PC-9 (cell line): ENCODE measurements around the gene GPR153. TPM values are rescaled to one million over a fixed set of nuclear protein-coding genes. Genes with fewer than 3 reads are reported as not detected.

Experiments used
- BruUV-seq: library from RNA; stranded (reverse); fragments of 400-500 nt; replicated peaks from 2 replicates; lab custom pipeline; 2021; lab: Mats Ljungman, UMichigan
- CTCF ChIA-PET: fragments of 300-600 bp; sonication (Branson Sonifier 250); formaldehyde crosslinking; loops from one replicate; lab custom pipeline; 2022; ENCODE audit warnings: antibody characterized with exemption; lab: Charles Lee
- POLR2A ChIA-PET: fragments of 300-600 bp; sonication (Branson Sonifier 250); formaldehyde crosslinking; loops from one replicate; lab custom pipeline; 2022; ENCODE audit warnings: antibody characterized with exemption; ENCODE audit not compliant: unreplicated experiment; lab: Charles Lee
- DNase-seq, 2 experiments: peaks; one replicate each; pipeline versions ENCODE4 v3.0.0 to v3.0.0-alpha.2; 2015 to 2022; ENCODE audit warnings: mixed read lengths in 1 of 2
- H2AFZ ChIP-seq: fragments of 200-600 bp; sonication (generic); 2 replicates; pipeline ENCODE4 v1.8.1; 2017; ENCODE audit warnings: antibody characterized with exemption
- H3F3A ChIP-seq: fragments of 200-600 bp; sonication (generic); 2 replicates; pipeline ENCODE4 v1.8.1; 2017; ENCODE audit warnings: antibody characterized with exemption, mild to moderate bottlenecking, low read depth; ENCODE audit not compliant: insufficient read depth
- H3K27ac ChIP-seq: fragments of 200-600 bp; sonication (generic); 2 replicates; pipeline ENCODE4 v1.6.1; 2016; ENCODE audit warnings: mixed run types
- H3K27me3 ChIP-seq: fragments of 200-600 bp; sonication (generic); 2 replicates; pipeline ENCODE4 v1.6.1; 2016; ENCODE audit warnings: low read depth, mixed run types; ENCODE audit not compliant: insufficient read depth
- H3K36me3 ChIP-seq: fragments of 200-600 bp; sonication (generic); 2 replicates; pipeline ENCODE4 v1.6.1; 2016; ENCODE audit warnings: low read depth, mixed run types
- H3K4me1 ChIP-seq: fragments of 200-600 bp; sonication (generic); replicated peaks from 2 replicates; pipeline ENCODE4 v1.6.1; 2016; ENCODE audit warnings: mixed run types; ENCODE audit not compliant: insufficient read depth
- H3K4me2 ChIP-seq: fragments of 200-600 bp; sonication (generic); 2 replicates; pipeline ENCODE4 v1.6.1; 2017; ENCODE audit warnings: mixed run types
- H3K4me3 ChIP-seq: fragments of 200-600 bp; sonication (generic); 2 replicates; pipeline ENCODE4 v1.6.1; 2016; ENCODE audit warnings: mixed run types
- H3K79me2 ChIP-seq: fragments of 200-600 bp; sonication (generic); 2 replicates; pipeline ENCODE4 v1.6.1; 2017; ENCODE audit warnings: low read depth, mixed run types
- H3K9me2 ChIP-seq: fragments of 200-600 bp; sonication (generic); 2 replicates; pipeline ENCODE4 v1.8.1; 2017; ENCODE audit warnings: mild to moderate bottlenecking; ENCODE audit not compliant: insufficient read depth
- H3K9me3 ChIP-seq: fragments of 200-600 bp; sonication (generic); 2 replicates; pipeline ENCODE4 v1.8.1; 2016; ENCODE audit warnings: low read depth; ENCODE audit not compliant: insufficient read depth
- H4K20me1 ChIP-seq: fragments of 200-600 bp; sonication (generic); 2 replicates; pipeline ENCODE4 v1.8.1; 2017; ENCODE audit not compliant: insufficient read depth
- CTCF ChIP-seq: fragments of 200-600 bp; sonication (generic); conservative IDR thresholded peaks from 2 replicates; pipeline ENCODE4 v1.6.1; 2017; ENCODE audit warnings: mixed run types, antibody characterized with exemption, mild to moderate bottlenecking, moderate library complexity
- EZH2 ChIP-seq: fragments of 200-600 bp; sonication (generic); IDR thresholded peaks from 2 replicates; pipeline ENCODE4 v1.8.0; 2017; ENCODE audit warnings: antibody characterized with exemption, low read depth
- intact Hi-C: fragments of 100-400 bp; cut with micrococcal nuclease; formaldehyde crosslinking; loops from one replicate; pipeline ENCODE4 v1.10.0; 2022; ENCODE audit not compliant: unreplicated experiment
- total RNA-seq: library from RNA; stranded (reverse); gene quantifications from 2 replicates; pipeline ENCODE4 v1.2.3, GENCODE V29; 2021

GPR153 gene
- total RNA-seq, 1 experiment from 2014 or later: 8.0 TPM

DNA sequence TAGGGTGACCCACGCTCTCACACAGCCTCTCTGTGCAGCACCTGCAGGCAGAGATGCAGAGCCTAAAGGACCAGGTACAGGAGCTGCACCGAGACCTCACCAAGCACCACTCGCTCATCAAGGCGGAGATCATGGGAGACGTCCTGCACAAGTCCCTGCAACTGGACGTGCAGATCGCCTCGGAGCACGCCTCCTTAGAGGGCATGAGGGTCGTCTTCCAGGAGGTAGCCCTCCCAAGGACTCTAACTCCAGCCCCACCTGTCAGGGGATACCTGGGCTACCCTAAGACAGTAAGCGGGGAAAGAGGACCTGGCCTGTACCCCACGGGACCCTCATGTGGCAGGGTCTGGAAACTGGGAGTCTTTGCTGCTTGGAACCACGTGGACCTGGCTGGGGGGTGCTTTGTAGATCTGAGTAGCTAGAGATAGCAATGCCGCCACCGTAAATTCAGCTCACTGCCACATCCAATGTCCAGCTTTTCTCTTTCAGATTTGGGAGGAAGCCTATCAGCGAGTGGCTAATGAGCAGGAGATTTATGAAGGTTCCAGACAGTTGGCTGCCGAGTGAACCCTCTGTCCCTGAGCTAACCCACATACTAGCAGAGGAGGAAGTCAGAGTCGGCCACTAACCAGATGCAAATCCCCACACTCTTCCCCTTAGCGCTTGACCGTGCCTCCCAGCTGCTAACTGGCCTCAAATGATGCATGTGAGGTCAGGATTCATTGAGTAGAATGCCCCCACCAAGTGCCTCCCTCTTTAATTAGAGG lies 48.5 kb downstream of the GPR153 start:
- no peaks in the 10 kb centered on the region for H3K27me3 ChIP-seq
- no peaks in the 10 kb centered on the region for H3K9me2 ChIP-seq
- H4K20me1 ChIP-seq: no peaks in the 10 kb centered on the region
- no peaks in the 10 kb centered on the region for H3K36me3 ChIP-seq
- TF ChIP-seq CTCF: no peak
- no peak for TF ChIP-seq EZH2
- BruUV-seq: no TSS peak
- no peaks in the 10 kb centered on the region for H3K4me1 ChIP-seq
- ChIA-PET POLR2A (no interaction called here), CTCF (no interaction called here)
- intact Hi-C loops: no loop called here
- no peaks in the 10 kb centered on the region for H3F3A ChIP-seq
- H2AFZ ChIP-seq: no peak overlapping the region
- no peak for DNase-seq
- H3K9me3 ChIP-seq: no peaks in the 10 kb centered on the region
- no peak overlapping the region for H3K4me2 ChIP-seq
- no peak overlapping the region for H3K27ac ChIP-seq
- H3K4me3 ChIP-seq: no peak overlapping the region
- H3K79me2 ChIP-seq: peaks cover 3% of the 10 kb centered on the region

DNA sequence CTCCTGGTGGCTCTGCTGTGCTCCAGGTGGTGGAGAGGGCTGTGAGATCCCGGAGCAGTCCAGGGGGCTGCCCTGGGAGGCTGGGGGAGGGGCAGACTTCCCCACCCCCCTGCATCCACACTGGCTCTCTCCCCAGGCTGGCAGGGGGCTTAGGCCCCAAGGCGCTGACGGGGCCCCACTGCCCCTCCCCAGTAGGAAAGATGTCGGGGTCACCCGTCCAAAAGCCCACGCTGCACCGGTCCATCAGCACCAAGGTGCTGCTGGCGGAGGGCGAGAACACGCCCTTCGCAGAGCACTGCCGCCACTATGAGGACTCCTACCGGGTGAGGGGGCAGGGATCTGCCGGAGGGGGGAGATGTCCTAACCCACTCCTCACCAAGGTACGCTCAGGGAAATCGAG lies 49.2 kb downstream of the GPR153 start:
- no peak for DNase-seq
- no peaks in the 10 kb centered on the region for H3K4me1 ChIP-seq
- no peak overlapping the region for H2AFZ ChIP-seq
- H3K79me2 ChIP-seq: peaks cover 9% of the 10 kb centered on the region
- no peak overlapping the region for H3K27ac ChIP-seq
- no peaks in the 10 kb centered on the region for H3K9me2 ChIP-seq
- CTCF ChIA-PET: no interaction called here
- POLR2A ChIA-PET: no interaction called here
- no peak overlapping the region for H3K4me2 ChIP-seq
- no TSS peak for BruUV-seq
- no peaks in the 10 kb centered on the region for H3K9me3 ChIP-seq
- H3K36me3 ChIP-seq: no peaks in the 10 kb centered on the region
- no peak overlapping the region for H3K4me3 ChIP-seq
- H4K20me1 ChIP-seq: no peaks in the 10 kb centered on the region
- intact Hi-C loops: no loop called here
- no peaks in the 10 kb centered on the region for H3F3A ChIP-seq
- no peaks in the 10 kb centered on the region for H3K27me3 ChIP-seq
- TF ChIP-seq CTCF: no peak
- TF ChIP-seq EZH2: no peak

GRCh38 chr1:6210591-6211355 lies 50.1 kb downstream of the GPR153 start:
- Histone ChIP-seq H3K9me2 (no peaks in the 10 kb centered on the region), H3K9me3 (no peaks in the 10 kb centered on the region), H3K79me2 (peaks cover 15% of the 10 kb centered on the region), H3K27me3 (no peaks in the 10 kb centered on the region), H3K4me1 (no peaks in the 10 kb centered on the region), H3K4me2 (no peak overlapping the region), H3K36me3 (no peaks in the 10 kb centered on the region), H3F3A (no peaks in the 10 kb centered on the region), H3K27ac (no peak overlapping the region), H2AFZ (no peak overlapping the region), H4K20me1 (no peaks in the 10 kb centered on the region), H3K4me3 (no peak overlapping the region)
- BruUV-seq: no TSS peak
- TF ChIP-seq CTCF (no peak), EZH2 (no peak)
- intact Hi-C loops: no loop called here
- ChIA-PET CTCF (no interaction called here), POLR2A (interaction anchor here (0.7 kb wide), 1 partner anchor 9 kb away, joined by 5 read pairs; no protein-coding TSS in a partner anchor)
- DNase-seq: no peak
